HEK293 (cell line): Measurements from ENCODE around the gene CCND1.

Experiments used
- CTCF ChIA-PET: fragments of 350-600 bp; formaldehyde crosslinking; extraction: SDS; loops from one replicate; lab custom pipeline; 2021; ENCODE audit warnings: antibody characterized with exemption; lab: Yijun Ruan, JAX
- POLR2A ChIA-PET: fragments of 300-600 bp; formaldehyde crosslinking; extraction: SDS; loops from one replicate; lab custom pipeline; 2020; ENCODE audit warnings: antibody characterized with exemption, inconsistent platforms; lab: Yijun Ruan, JAX
- H3K27ac ChIP-seq: fragments of 200-500 bp; sonication (Bioruptor generic); 2 replicates; pipeline ENCODE4 v1.5.1; 2014; ENCODE audit warnings: low read depth, low read length, control low read depth, inconsistent platforms; ENCODE audit errors: extremely low read depth
- H3K36me3 ChIP-seq, 2 experiments: fragments of 200-500 bp in 1 of 2; sonication (Bioruptor generic) in 1 of 2; 1 replicate in 1 of 2; 2 replicates in 1 of 2; pipeline ENCODE4 v1.5.1; 2014 to 2017; ENCODE audit warnings: inconsistent platforms in 2 of 2, low read length in 2 of 2; ENCODE audit not compliant: control insufficient read depth in 2 of 2, insufficient read depth in 1 of 2
- H3K4me1 ChIP-seq: fragments of 200-500 bp; sonication (Bioruptor generic); 2 replicates; pipeline ENCODE4 v1.5.1; 2014; ENCODE audit warnings: mild to moderate bottlenecking, low read length, inconsistent platforms; ENCODE audit not compliant: control insufficient read depth, insufficient read depth
- H3K4me3 ChIP-seq: 2 replicates; pipeline ENCODE4 v1.5.1; 2011; ENCODE audit warnings: low read depth, mild to moderate bottlenecking, control low read depth, low read length, moderate library complexity
- H3K9me3 ChIP-seq: fragments of 200-500 bp; sonication (Bioruptor generic); 2 replicates; pipeline ENCODE4 v1.5.1; 2014; ENCODE audit warnings: low read depth, low read length, inconsistent platforms; ENCODE audit not compliant: control insufficient read depth, insufficient read depth
- EGR2 ChIP-seq: fragments of 450-650 bp; formaldehyde crosslinking; IDR thresholded peaks from 2 replicates; pipeline ENCODE4 v1.5.1; 2016; ENCODE audit warnings: low read depth, missing biosample characterization, missing genetic modification characterization
- FEZF1 ChIP-seq: fragments of 450-650 bp; formaldehyde crosslinking; IDR thresholded peaks from 2 replicates; pipeline ENCODE4 v1.5.1; 2016; ENCODE audit warnings: missing biosample characterization, missing genetic modification characterization
- GLIS2 ChIP-seq: fragments of 450-650 bp; formaldehyde crosslinking; IDR thresholded peaks from 2 replicates; pipeline ENCODE4 v1.5.1; 2016; ENCODE audit warnings: missing biosample characterization, missing genetic modification characterization
- IKZF3 ChIP-seq: fragments of 450-650 bp; IDR thresholded peaks from 2 replicates; pipeline ENCODE4 v1.5.0; 2018; ENCODE audit warnings: missing biosample characterization, mild to moderate bottlenecking, missing genetic modification characterization, moderate library complexity
- KLF8 ChIP-seq: fragments of 450-650 bp; formaldehyde crosslinking; IDR thresholded peaks from 2 replicates; pipeline ENCODE4 v1.5.1; 2016; ENCODE audit warnings: missing biosample characterization, missing genetic modification characterization
- PATZ1 ChIP-seq: fragments of 450-650 bp; formaldehyde crosslinking; IDR thresholded peaks from 2 replicates; pipeline ENCODE4 v1.5.1; 2016; ENCODE audit warnings: missing biosample characterization, missing genetic modification characterization
- RBAK ChIP-seq: fragments of 450-650 bp; formaldehyde crosslinking; IDR thresholded peaks from 2 replicates; pipeline ENCODE4 v1.5.1; 2016; ENCODE audit warnings: missing biosample characterization, missing genetic modification characterization
- SP2 ChIP-seq: fragments of 450-650 bp; formaldehyde crosslinking; IDR thresholded peaks from 2 replicates; pipeline ENCODE4 v1.5.1; 2016; ENCODE audit warnings: missing biosample characterization, missing genetic modification characterization
- SP3 ChIP-seq: fragments of 450-650 bp; formaldehyde crosslinking; IDR thresholded peaks from 2 replicates; pipeline ENCODE4 v1.5.1; 2016; ENCODE audit warnings: missing biosample characterization, missing genetic modification characterization
- ZBTB20 ChIP-seq: fragments of 450-650 bp; formaldehyde crosslinking; IDR thresholded peaks from 2 replicates; pipeline ENCODE4 v1.5.1; 2016; ENCODE audit warnings: missing biosample characterization, missing genetic modification characterization
- ZBTB26 ChIP-seq: fragments of 450-650 bp; formaldehyde crosslinking; optimal IDR thresholded peaks from 2 replicates; pipeline ENCODE3; 2016; ENCODE audit warnings: missing biosample characterization, mild to moderate bottlenecking, missing genetic modification characterization
- ZFHX2 ChIP-seq: fragments of 450-650 bp; formaldehyde crosslinking; conservative IDR thresholded peaks from 2 replicates; pipeline ENCODE4 v1.5.1; 2016; ENCODE audit warnings: missing biosample characterization, missing genetic modification characterization
- ZFP41 ChIP-seq: fragments of 450-650 bp; formaldehyde crosslinking; IDR thresholded peaks from 2 replicates; pipeline ENCODE4 v1.5.1; 2016; ENCODE audit warnings: missing biosample characterization, missing genetic modification characterization, borderline replicate concordance
- ZIC2 ChIP-seq: fragments of 450-650 bp; formaldehyde crosslinking; IDR thresholded peaks from 2 replicates; pipeline ENCODE4 v1.5.1; 2016; ENCODE audit warnings: missing biosample characterization, missing genetic modification characterization
- ZNF24 ChIP-seq: fragments of 450-650 bp; formaldehyde crosslinking; IDR thresholded peaks from 2 replicates; pipeline ENCODE4 v1.5.1; 2016; ENCODE audit warnings: missing biosample characterization, missing genetic modification characterization
- ZNF398 ChIP-seq: fragments of 450-650 bp; formaldehyde crosslinking; IDR thresholded peaks from 2 replicates; pipeline ENCODE4 v1.5.1; 2017; ENCODE audit warnings: missing biosample characterization, missing genetic modification characterization
- ZNF561 ChIP-seq: fragments of 450-650 bp; IDR thresholded peaks from 2 replicates; pipeline ENCODE4 v1.5.1; 2018; ENCODE audit warnings: missing biosample characterization, missing genetic modification characterization, borderline replicate concordance
- ZNF571 ChIP-seq: fragments of 450-650 bp; formaldehyde crosslinking; IDR thresholded peaks from 2 replicates; pipeline ENCODE4 v1.5.0; 2017; ENCODE audit warnings: missing biosample characterization, missing genetic modification characterization
- ZNF654 ChIP-seq: fragments of 450-650 bp; formaldehyde crosslinking; IDR thresholded peaks from 2 replicates; pipeline ENCODE4 v1.5.1; 2016; ENCODE audit warnings: low read depth, missing biosample characterization, missing genetic modification characterization
- ZNF660 ChIP-seq: fragments of 450-650 bp; IDR thresholded peaks from 2 replicates; pipeline ENCODE4 v1.5.1; 2018; ENCODE audit warnings: missing biosample characterization, mild to moderate bottlenecking, missing genetic modification characterization
- ZNF677 ChIP-seq: fragments of 450-650 bp; IDR thresholded peaks from 2 replicates; pipeline ENCODE4 v1.5.0; 2018; ENCODE audit warnings: missing biosample characterization, mild to moderate bottlenecking, missing genetic modification characterization, moderate library complexity
- ZNF776 ChIP-seq: fragments of 450-650 bp; formaldehyde crosslinking; IDR thresholded peaks from 2 replicates; pipeline ENCODE4 v1.5.0; 2017; ENCODE audit warnings: missing biosample characterization, missing genetic modification characterization, borderline replicate concordance
- ZNF785 ChIP-seq: fragments of 450-650 bp; formaldehyde crosslinking; IDR thresholded peaks from 2 replicates; pipeline ENCODE4 v1.5.1; 2016; ENCODE audit warnings: missing biosample characterization, missing genetic modification characterization
- TF ChIP-seq, protein P1 (sequence below): fragments of 450-650 bp; formaldehyde crosslinking; IDR thresholded peaks from 2 replicates; pipeline ENCODE4 v1.5.1; 2016; ENCODE audit warnings: missing biosample characterization, missing genetic modification characterization
- TF ChIP-seq, protein P2 (sequence below): fragments of 450-650 bp; formaldehyde crosslinking; IDR thresholded peaks from 2 replicates; pipeline ENCODE4 v1.5.1; 2016; ENCODE audit warnings: missing biosample characterization, missing genetic modification characterization
- TF ChIP-seq, protein P3 (sequence below): fragments of 450-650 bp; formaldehyde crosslinking; IDR thresholded peaks from 2 replicates; pipeline ENCODE4 v1.5.1; 2016; ENCODE audit warnings: missing biosample characterization, missing genetic modification characterization

CCND1 gene

DNA sequence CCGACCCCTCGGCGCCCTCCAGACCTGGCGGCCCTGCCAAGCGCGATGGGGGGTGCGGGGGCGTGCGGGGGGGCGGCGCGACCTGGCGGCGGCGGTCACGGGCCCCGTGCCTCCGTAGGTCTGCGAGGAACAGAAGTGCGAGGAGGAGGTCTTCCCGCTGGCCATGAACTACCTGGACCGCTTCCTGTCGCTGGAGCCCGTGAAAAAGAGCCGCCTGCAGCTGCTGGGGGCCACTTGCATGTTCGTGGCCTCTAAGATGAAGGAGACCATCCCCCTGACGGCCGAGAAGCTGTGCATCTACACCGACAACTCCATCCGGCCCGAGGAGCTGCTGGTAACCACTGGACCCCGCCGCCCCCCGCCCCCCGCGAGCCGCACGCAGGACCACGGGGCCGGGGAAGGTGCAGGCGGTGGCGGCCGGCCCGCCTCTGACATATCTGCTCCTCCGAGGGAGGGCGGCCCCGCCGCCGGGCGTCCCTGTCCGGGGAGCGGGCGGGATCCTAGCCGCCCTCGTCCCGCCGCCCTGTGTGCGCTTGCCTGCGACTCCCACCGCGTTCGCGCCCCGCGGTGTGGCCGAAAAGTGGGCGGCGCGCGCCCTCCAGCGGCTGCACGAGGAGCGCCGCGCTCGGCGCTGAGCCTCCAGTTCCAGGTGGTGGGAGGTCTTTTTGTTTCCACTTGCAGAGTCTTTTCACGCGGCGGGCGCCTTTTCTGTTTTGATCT lies 2.1 kb downstream of the CCND1 start:
- POLR2A ChIA-PET, result interaction anchor here (0.6 to 2.2 kb wide), 7 partner anchors 32 to 542 kb away, joined by 3 to 6 read pairs (median 4); partner anchors contain the start of gene LTO1
- H3K9me3 ChIP-seq, result no peaks in the 10 kb centered on the region
- peaks cover 3% of the 10 kb centered on the region; the same call in 1 of the 2 replicates for H3K4me1 ChIP-seq
- H3K36me3 ChIP-seq, result peaks cover 0 to 44% of the 10 kb centered on the region in 2 experiments; a peak in 1 of 3 replicates
- CTCF ChIA-PET, result interaction anchor here (0.6 to 4.8 kb wide), 20 partner anchors 12 to 688 kb away, joined by 3 to 54 read pairs (median 4); partner anchors contain the start of gene MYEOV
- peak overlapping the region; percentile 91; the same call in 1 of the 2 replicates for H3K27ac ChIP-seq
- H3K4me3 ChIP-seq, result peak overlapping the region; percentile 63
- TF ChIP-seq, protein P1, sequence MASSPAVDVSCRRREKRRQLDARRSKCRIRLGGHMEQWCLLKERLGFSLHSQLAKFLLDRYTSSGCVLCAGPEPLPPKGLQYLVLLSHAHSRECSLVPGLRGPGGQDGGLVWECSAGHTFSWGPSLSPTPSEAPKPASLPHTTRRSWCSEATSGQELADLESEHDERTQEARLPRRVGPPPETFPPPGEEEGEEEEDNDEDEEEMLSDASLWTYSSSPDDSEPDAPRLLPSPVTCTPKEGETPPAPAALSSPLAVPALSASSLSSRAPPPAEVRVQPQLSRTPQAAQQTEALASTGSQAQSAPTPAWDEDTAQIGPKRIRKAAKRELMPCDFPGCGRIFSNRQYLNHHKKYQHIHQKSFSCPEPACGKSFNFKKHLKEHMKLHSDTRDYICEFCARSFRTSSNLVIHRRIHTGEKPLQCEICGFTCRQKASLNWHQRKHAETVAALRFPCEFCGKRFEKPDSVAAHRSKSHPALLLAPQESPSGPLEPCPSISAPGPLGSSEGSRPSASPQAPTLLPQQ (tag by site-specific recombination), result no peak; the same call in 1 of the 2 replicates
- TF ChIP-seq ZNF571 (tag by site-specific recombination) (no peak), IKZF3 (0 out of 2 replicates have a peak, but pooled peaks have one; percentile 23), ZNF398 (no peak), EGR2 (tag by site-specific recombination) (peak; percentile 37; the same call in 1 of the 2 replicates), GLIS2 (tag by site-specific recombination) (peak; percentile 76), ZIC2 (tag by site-specific recombination) (peak; percentile 49; the same call in 1 of the 2 replicates), ZFP41 (tag by site-specific recombination) (no peak), PATZ1 (tag by site-specific recombination) (peak; percentile 70), ZNF24 (tag by site-specific recombination) (no peak), SP2 (peak; percentile 31), ZFHX2 (tag by site-specific recombination) (peak; percentile 56), KLF8 (tag by site-specific recombination) (peak; percentile 60; the same call in 1 of the 2 replicates), RBAK (tag by site-specific recombination) (no peak), ZNF776 (no peak), ZNF785 (tag by site-specific recombination) (no peak), ZNF660 (peak; percentile 61; the same call in 1 of the 2 replicates), ZNF654 (tag by site-specific recombination) (peak; percentile 46), ZNF561 (tag by site-specific recombination) (peak; percentile 58; the same call in 1 of the 2 replicates), ZBTB20 (peak; percentile 15; the same call in 1 of the 2 replicates), ZBTB26 (tag by site-specific recombination) (peak; percentile 66), FEZF1 (tag by site-specific recombination) (0 out of 2 replicates have a peak, but pooled peaks have one; percentile 35), ZNF677 (tag by site-specific recombination) (no peak), SP3 (tag by site-specific recombination) (peak; percentile 30; the same call in 1 of the 2 replicates)
- TF ChIP-seq, protein P2, sequence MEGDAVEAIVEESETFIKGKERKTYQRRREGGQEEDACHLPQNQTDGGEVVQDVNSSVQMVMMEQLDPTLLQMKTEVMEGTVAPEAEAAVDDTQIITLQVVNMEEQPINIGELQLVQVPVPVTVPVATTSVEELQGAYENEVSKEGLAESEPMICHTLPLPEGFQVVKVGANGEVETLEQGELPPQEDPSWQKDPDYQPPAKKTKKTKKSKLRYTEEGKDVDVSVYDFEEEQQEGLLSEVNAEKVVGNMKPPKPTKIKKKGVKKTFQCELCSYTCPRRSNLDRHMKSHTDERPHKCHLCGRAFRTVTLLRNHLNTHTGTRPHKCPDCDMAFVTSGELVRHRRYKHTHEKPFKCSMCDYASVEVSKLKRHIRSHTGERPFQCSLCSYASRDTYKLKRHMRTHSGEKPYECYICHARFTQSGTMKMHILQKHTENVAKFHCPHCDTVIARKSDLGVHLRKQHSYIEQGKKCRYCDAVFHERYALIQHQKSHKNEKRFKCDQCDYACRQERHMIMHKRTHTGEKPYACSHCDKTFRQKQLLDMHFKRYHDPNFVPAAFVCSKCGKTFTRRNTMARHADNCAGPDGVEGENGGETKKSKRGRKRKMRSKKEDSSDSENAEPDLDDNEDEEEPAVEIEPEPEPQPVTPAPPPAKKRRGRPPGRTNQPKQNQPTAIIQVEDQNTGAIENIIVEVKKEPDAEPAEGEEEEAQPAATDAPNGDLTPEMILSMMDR (tag by site-specific recombination), result peak; percentile 70
- TF ChIP-seq, protein P3, sequence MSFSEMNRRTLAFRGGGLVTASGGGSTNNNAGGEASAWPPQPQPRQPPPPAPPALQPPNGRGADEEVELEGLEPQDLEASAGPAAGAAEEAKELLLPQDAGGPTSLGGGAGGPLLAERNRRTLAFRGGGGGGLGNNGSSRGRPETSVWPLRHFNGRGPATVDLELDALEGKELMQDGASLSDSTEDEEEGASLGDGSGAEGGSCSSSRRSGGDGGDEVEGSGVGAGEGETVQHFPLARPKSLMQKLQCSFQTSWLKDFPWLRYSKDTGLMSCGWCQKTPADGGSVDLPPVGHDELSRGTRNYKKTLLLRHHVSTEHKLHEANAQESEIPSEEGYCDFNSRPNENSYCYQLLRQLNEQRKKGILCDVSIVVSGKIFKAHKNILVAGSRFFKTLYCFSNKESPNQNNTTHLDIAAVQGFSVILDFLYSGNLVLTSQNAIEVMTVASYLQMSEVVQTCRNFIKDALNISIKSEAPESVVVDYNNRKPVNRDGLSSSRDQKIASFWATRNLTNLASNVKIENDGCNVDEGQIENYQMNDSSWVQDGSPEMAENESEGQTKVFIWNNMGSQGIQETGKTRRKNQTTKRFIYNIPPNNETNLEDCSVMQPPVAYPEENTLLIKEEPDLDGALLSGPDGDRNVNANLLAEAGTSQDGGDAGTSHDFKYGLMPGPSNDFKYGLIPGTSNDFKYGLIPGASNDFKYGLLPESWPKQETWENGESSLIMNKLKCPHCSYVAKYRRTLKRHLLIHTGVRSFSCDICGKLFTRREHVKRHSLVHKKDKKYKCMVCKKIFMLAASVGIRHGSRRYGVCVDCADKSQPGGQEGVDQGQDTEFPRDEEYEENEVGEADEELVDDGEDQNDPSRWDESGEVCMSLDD (tag by site-specific recombination), result no peak
